ENCODE measurements around the gene TUBGCP3.

GRCh38 chr13:112608212-112608611 lies 20.3 kb upstream of the TUBGCP3 start:
- no peak for TF ChIP-seq CTCF (IDR thresholded peaks at IDR 0.05)
- no peak for TF ChIP-seq POLR2A (IDR thresholded peaks at IDR 0.05)
